Measurements from ENCODE around the gene TMEM212. TPM values are rescaled to one million over a fixed set of nuclear protein-coding genes. Genes with fewer than 3 reads are reported as not detected.
"Not testable (repeated sequence)": the region's sequence is repeated elsewhere in the genome, so short reads cannot be mapped to it uniquely, and the experiment has no call there.

TMEM212 gene
- total and polyA plus RNA-seq, 4 experiments from 2014 or later: not detected

DNA sequence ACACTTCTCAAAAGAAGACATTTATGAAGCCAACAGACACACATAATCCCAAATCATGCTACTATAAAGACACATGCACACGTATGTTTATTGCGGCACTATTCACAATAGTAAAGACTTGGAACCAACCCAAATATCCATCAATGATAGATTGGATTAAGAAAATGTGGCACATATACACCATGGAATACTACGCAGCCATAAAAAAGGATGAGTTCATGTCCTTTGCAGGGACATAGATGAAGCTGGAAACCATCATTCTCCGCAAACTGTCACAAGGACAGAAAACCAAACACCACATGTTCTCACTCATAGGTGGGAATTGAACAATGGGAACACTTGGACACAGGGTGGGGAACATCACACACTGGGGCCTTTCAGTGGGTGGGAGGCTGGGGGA is 15.6 kb downstream of the TMEM212 start:
- H3K36me3 ChIP-seq (ENCODE audit: insufficient read depth, low read length); DNase-seq; H3K4me3 ChIP-seq (ENCODE audit: low read length in 2 of 2); H3K4me3 Mint-ChIP-seq; H3K9me3 ChIP-seq (ENCODE audit: control insufficient read depth in 1 of 2, low read length in 2 of 2); intact Hi-C loops (cut with micrococcal nuclease); CTCF ChIA-PET (ENCODE audit: partially characterized antibody); H3K36me3 Mint-ChIP-seq; H3K27me3 Mint-ChIP-seq; H3K27ac ChIP-seq (ENCODE audit: low read depth, low read length); POLR2A ChIA-PET (ENCODE audit: partially characterized antibody); H3K4me1 ChIP-seq (ENCODE audit: insufficient read depth, low read length); H3K27ac Mint-ChIP-seq; H3K4me1 Mint-ChIP-seq; H3K27me3 ChIP-seq (ENCODE audit: insufficient read depth, low read length): not testable (repeated sequence)
- H3K9me3 Mint-ChIP-seq: peaks cover 3 to 15% (median 12%) of the 10 kb centered on the region in 8 donors

GRCh38 chr3:171860830-171861535 is 17.8 kb downstream of the TMEM212 start:
- no peak for DNase-seq
- H3K4me3 Mint-ChIP-seq: no peak overlapping the region
- H3K27ac Mint-ChIP-seq: no peak overlapping the region

DNA sequence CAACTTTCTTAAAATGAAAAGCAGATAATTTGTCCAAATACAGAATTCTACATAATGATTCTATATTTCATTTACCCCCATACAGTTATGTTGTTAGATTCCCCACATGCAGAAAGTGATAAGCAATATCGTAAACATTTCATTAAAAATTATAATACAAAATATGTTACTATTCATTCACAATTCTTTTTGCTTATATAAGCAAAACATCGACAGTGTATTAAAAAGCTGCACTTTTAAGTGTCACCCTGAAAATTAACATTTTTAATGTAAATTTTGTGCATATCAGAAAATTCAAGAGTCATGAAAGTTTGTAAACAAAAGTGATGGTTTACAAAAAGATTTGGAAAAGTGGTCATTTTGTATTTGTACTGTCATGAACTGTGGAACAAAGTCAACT is 19.2 kb downstream of the TMEM212 start:
- no peaks in the 10 kb centered on the region for H3K4me1 ChIP-seq (ENCODE audit: insufficient read depth, low read length)
- H3K4me1 Mint-ChIP-seq: no peaks in the 10 kb centered on the region
- CTCF ChIA-PET (ENCODE audit: partially characterized antibody): no interaction called here
- no peak for DNase-seq
- H3K27ac ChIP-seq (ENCODE audit: low read depth, low read length): no peak overlapping the region
- no peak overlapping the region for H3K4me3 Mint-ChIP-seq
- H3K27me3 Mint-ChIP-seq: peaks cover 0 to 6% of the 10 kb centered on the region in 2 donors
- H3K9me3 ChIP-seq (ENCODE audit: control insufficient read depth in 1 of 2, low read length in 2 of 2): no peaks in the 10 kb centered on the region
- peaks cover 0 to 6% (median under 1%) of the 10 kb centered on the region in 8 donors for H3K9me3 Mint-ChIP-seq
- POLR2A ChIA-PET (ENCODE audit: partially characterized antibody): no interaction called here
- no peaks in the 10 kb centered on the region for H3K36me3 Mint-ChIP-seq
- intact Hi-C loops (cut with micrococcal nuclease): no loop called here
- H3K36me3 ChIP-seq (ENCODE audit: insufficient read depth, low read length): no peaks in the 10 kb centered on the region
- no peak overlapping the region for H3K27ac Mint-ChIP-seq
- no peaks in the 10 kb centered on the region for H3K27me3 ChIP-seq (ENCODE audit: insufficient read depth, low read length)
- H3K4me3 ChIP-seq (ENCODE audit: low read length in 2 of 2): no peak overlapping the region

More at GRCh38 chr3:171860830-171861535, 17.8 kb downstream of the TMEM212 start:
- Histone ChIP-seq H3K9me3 (ENCODE audit: control insufficient read depth in 1 of 2, low read length in 2 of 2) (no peaks in the 10 kb centered on the region), H3K4me3 (ENCODE audit: low read length in 2 of 2) (no peak overlapping the region), H3K36me3 (ENCODE audit: insufficient read depth, low read length) (no peaks in the 10 kb centered on the region), H3K27me3 (ENCODE audit: insufficient read depth, low read length) (peaks cover 3% of the 10 kb centered on the region), H3K27ac (ENCODE audit: low read depth, low read length) (no peak overlapping the region), H3K4me1 (ENCODE audit: insufficient read depth, low read length) (no peaks in the 10 kb centered on the region)
- intact Hi-C loops (cut with micrococcal nuclease): no loop called here
- peaks cover 0 to 6% (median 2%) of the 10 kb centered on the region in 8 donors for H3K9me3 Mint-ChIP-seq
- ChIA-PET CTCF (ENCODE audit: partially characterized antibody) (no interaction called here), POLR2A (ENCODE audit: partially characterized antibody) (no interaction called here)
- peaks cover 0 to 4% of the 10 kb centered on the region in 2 donors for H3K27me3 Mint-ChIP-seq
- no peaks in the 10 kb centered on the region for H3K36me3 Mint-ChIP-seq
- no peaks in the 10 kb centered on the region for H3K4me1 Mint-ChIP-seq

- DNase-seq: no peak
- ChIA-PET CTCF (ENCODE audit: partially characterized antibody) (no interaction called here), POLR2A (ENCODE audit: partially characterized antibody) (no interaction called here)
- no peak overlapping the region for H3K4me3 Mint-ChIP-seq
- peaks cover 0 to 2% (median 0%) of the 10 kb centered on the region in 8 donors for H3K9me3 Mint-ChIP-seq
- Histone ChIP-seq H3K4me1 (ENCODE audit: insufficient read depth, low read length) (no peaks in the 10 kb centered on the region), H3K36me3 (ENCODE audit: insufficient read depth, low read length) (no peaks in the 10 kb centered on the region), H3K27ac (ENCODE audit: low read depth, low read length) (no peak overlapping the region), H3K27me3 (ENCODE audit: insufficient read depth, low read length) (no peaks in the 10 kb centered on the region), H3K9me3 (ENCODE audit: control insufficient read depth in 1 of 2, low read length in 2 of 2) (no peaks in the 10 kb centered on the region), H3K4me3 (ENCODE audit: low read length in 2 of 2) (no peak overlapping the region)
- H3K36me3 Mint-ChIP-seq: no peaks in the 10 kb centered on the region
- no peaks in the 10 kb centered on the region for H3K4me1 Mint-ChIP-seq
- no peak overlapping the region for H3K27ac Mint-ChIP-seq
- H3K27me3 Mint-ChIP-seq: peaks cover 0 to 6% of the 10 kb centered on the region in 2 donors
- intact Hi-C loops (cut with micrococcal nuclease): no loop called here
Measured at GRCh38 chr3:171862993-171863521, 19.9 kb downstream of the TMEM212 start.

GRCh38 chr3:171863920-171864319 is 20.8 kb downstream of the TMEM212 start:
- POLR2A ChIA-PET (ENCODE audit: partially characterized antibody): no interaction called here
- CTCF ChIA-PET (ENCODE audit: partially characterized antibody): no interaction called here
- no peaks in the 10 kb centered on the region for H3K9me3 Mint-ChIP-seq

GRCh38 chr3:171865191-171865865 is 22.2 kb downstream of the TMEM212 start:
- Histone ChIP-seq H3K4me1 (ENCODE audit: insufficient read depth, low read length) (no peaks in the 10 kb centered on the region), H3K27ac (ENCODE audit: low read depth, low read length) (no peak overlapping the region), H3K9me3 (ENCODE audit: control insufficient read depth in 1 of 2, low read length in 2 of 2) (no peaks in the 10 kb centered on the region), H3K4me3 (ENCODE audit: low read length in 2 of 2) (no peak overlapping the region), H3K36me3 (ENCODE audit: insufficient read depth, low read length) (no peaks in the 10 kb centered on the region), H3K27me3 (ENCODE audit: insufficient read depth, low read length) (no peaks in the 10 kb centered on the region)
- no peaks in the 10 kb centered on the region for H3K9me3 Mint-ChIP-seq
- intact Hi-C loops (cut with micrococcal nuclease): no loop called here
- no peaks in the 10 kb centered on the region for H3K4me1 Mint-ChIP-seq
- no peak overlapping the region for H3K4me3 Mint-ChIP-seq
- no peak for DNase-seq
- ChIA-PET CTCF (ENCODE audit: partially characterized antibody) (interaction anchor here (0.8 to 1.5 kb wide), 2 partner anchors 17 to 467 kb away, joined by 3 to 4 read pairs; no protein-coding TSS in a partner anchor), POLR2A (ENCODE audit: partially characterized antibody) (no interaction called here)
- H3K36me3 Mint-ChIP-seq: no peaks in the 10 kb centered on the region
- H3K27ac Mint-ChIP-seq: no peak overlapping the region
- peaks cover 0 to 6% of the 10 kb centered on the region in 2 donors for H3K27me3 Mint-ChIP-seq

More at GRCh38 chr3:171863920-171864319, 20.8 kb downstream of the TMEM212 start:
- DNase-seq: no peak
- intact Hi-C loops (cut with micrococcal nuclease): no loop called here
- H3K27ac Mint-ChIP-seq: no peak overlapping the region
- no peaks in the 10 kb centered on the region for H3K36me3 Mint-ChIP-seq
- Histone ChIP-seq H3K9me3 (ENCODE audit: control insufficient read depth in 1 of 2, low read length in 2 of 2) (no peaks in the 10 kb centered on the region), H3K36me3 (ENCODE audit: insufficient read depth, low read length) (no peaks in the 10 kb centered on the region), H3K4me3 (ENCODE audit: low read length in 2 of 2) (no peak overlapping the region), H3K27me3 (ENCODE audit: insufficient read depth, low read length) (no peaks in the 10 kb centered on the region), H3K27ac (ENCODE audit: low read depth, low read length) (no peak overlapping the region), H3K4me1 (ENCODE audit: insufficient read depth, low read length) (no peaks in the 10 kb centered on the region)
- no peak overlapping the region for H3K4me3 Mint-ChIP-seq
- peaks cover 0 to 6% of the 10 kb centered on the region in 2 donors for H3K27me3 Mint-ChIP-seq
- H3K4me1 Mint-ChIP-seq: no peaks in the 10 kb centered on the region

- no peak for DNase-seq
- H3K27ac ChIP-seq (ENCODE audit: low read depth, low read length): no peak overlapping the region
- Mint-ChIP-seq H3K27me3 (peaks cover 0 to 7% of the 10 kb centered on the region in 2 donors), H3K27ac (no peak overlapping the region), H3K4me1 (no peaks in the 10 kb centered on the region), H3K9me3 (no peaks in the 10 kb centered on the region), H3K4me3 (no peak overlapping the region), H3K36me3 (no peaks in the 10 kb centered on the region)
- intact Hi-C loops (cut with micrococcal nuclease): no loop called here
- ChIA-PET POLR2A (ENCODE audit: partially characterized antibody) (no interaction called here), CTCF (ENCODE audit: partially characterized antibody) (interaction anchor here (0.6 kb wide), 1 partner anchor 20 kb away, joined by 3 read pairs; no protein-coding TSS in a partner anchor)
- H3K9me3 ChIP-seq (ENCODE audit: control insufficient read depth in 1 of 2, low read length in 2 of 2): no peaks in the 10 kb centered on the region
- no peaks in the 10 kb centered on the region for H3K27me3 ChIP-seq (ENCODE audit: insufficient read depth, low read length)
- no peak overlapping the region for H3K4me3 ChIP-seq (ENCODE audit: low read length in 2 of 2)
- no peaks in the 10 kb centered on the region for H3K4me1 ChIP-seq (ENCODE audit: insufficient read depth, low read length)
- no peaks in the 10 kb centered on the region for H3K36me3 ChIP-seq (ENCODE audit: insufficient read depth, low read length)
Measured at GRCh38 chr3:171867981-171868380, 24.8 kb downstream of the TMEM212 start.

All from CD4-positive, alpha-beta memory T cell (primary cell).